SK-N-SH treated with all-trans-retinoic acid at 6 μM for 48 hours (cell line): ENCODE measurements around the gene FSIP1.

Experiments used
- ATAC-seq: fragments of 200-7000 bp; cut with Tn5 transposase; 3 replicates; pipeline ENCODE4 v1.9.1; 2020; ENCODE audit warnings: mild to moderate bottlenecking, moderate library complexity
- ARNTL ChIP-seq: fragments of 450-650 bp; formaldehyde crosslinking; IDR thresholded peaks from 2 replicates; pipeline ENCODE4 v1.5.0; 2020; ENCODE audit warnings: low read depth, mild to moderate bottlenecking, moderate library complexity, borderline replicate concordance
- BACH2 ChIP-seq: fragments of 250-450 bp; sonication (Bioruptor Pico); IDR thresholded peaks from 2 replicates; pipeline ENCODE4 v1.9.0; 2021; ENCODE audit warnings: mild to moderate bottlenecking, borderline replicate concordance
- CSDC2 ChIP-seq: fragments of 250-450 bp; sonication (Bioruptor Pico); IDR thresholded peaks from 2 replicates; pipeline ENCODE4 v1.5.0; 2020; ENCODE audit warnings: mild to moderate bottlenecking, moderate library complexity
- GLIS3 ChIP-seq: fragments of 250-450 bp; sonication (Bioruptor Pico); IDR thresholded peaks from 2 replicates; pipeline ENCODE4 v1.5.0; 2020; ENCODE audit warnings: mild to moderate bottlenecking, moderate library complexity
- ISL1 ChIP-seq: fragments of 250-450 bp; sonication (Bioruptor Pico); IDR thresholded peaks from 2 replicates; pipeline ENCODE4 v2.1.2; 2022; ENCODE audit warnings: mild to moderate bottlenecking, moderate library complexity
- OSR1 ChIP-seq: fragments of 250-450 bp; sonication (Bioruptor Pico); IDR thresholded peaks from 2 replicates; pipeline ENCODE4 v1.8.0; 2022; ENCODE audit warnings: moderate library complexity, mild to moderate bottlenecking, inconsistent platforms
- PATZ1 ChIP-seq: fragments of 250-450 bp; sonication (Bioruptor Pico); IDR thresholded peaks from 2 replicates; pipeline ENCODE4 v1.8.0; 2020; ENCODE audit warnings: mild to moderate bottlenecking, moderate library complexity, borderline replicate concordance
- PPARA ChIP-seq: fragments of 250-450 bp; sonication (Bioruptor Pico); IDR thresholded peaks from 2 replicates; pipeline ENCODE4 v1.5.0; 2020; ENCODE audit warnings: mild to moderate bottlenecking, borderline replicate concordance
- RARB ChIP-seq: fragments of 250-450 bp; sonication (Bioruptor Pico); IDR thresholded peaks from 2 replicates; pipeline ENCODE4 v1.8.0; 2021; ENCODE audit warnings: mild to moderate bottlenecking, moderate library complexity
- TCF4 ChIP-seq: fragments of 250-450 bp; sonication (Bioruptor Pico); IDR thresholded peaks from 2 replicates; pipeline ENCODE4 v1.8.0; 2021; ENCODE audit warnings: mild to moderate bottlenecking, moderate library complexity, borderline replicate concordance
- ZC3H10 ChIP-seq: fragments of 250-450 bp; sonication (Bioruptor Pico); IDR thresholded peaks from 2 replicates; pipeline ENCODE4 v1.5.1; 2021; ENCODE audit warnings: mild to moderate bottlenecking, moderate library complexity
- ZFP3 ChIP-seq: fragments of 250-450 bp; sonication (Bioruptor Pico); IDR thresholded peaks from 2 replicates; pipeline ENCODE4 v1.5.0; 2020; ENCODE audit warnings: mild to moderate bottlenecking, moderate library complexity
- ZFP30 ChIP-seq: fragments of 450-650 bp; formaldehyde crosslinking; IDR thresholded peaks from 2 replicates; pipeline ENCODE4 v1.5.0; 2022; ENCODE audit warnings: mild to moderate bottlenecking, moderate library complexity
- ZNF565 ChIP-seq: fragments of 450-650 bp; formaldehyde crosslinking; conservative IDR thresholded peaks from 2 replicates; pipeline ENCODE4 v1.5.0; 2020; ENCODE audit warnings: low read depth, mild to moderate bottlenecking, moderate library complexity
- ZNF8 ChIP-seq: fragments of 450-650 bp; formaldehyde crosslinking; IDR thresholded peaks from 2 replicates; pipeline ENCODE4 v1.5.0; 2020; ENCODE audit warnings: mild to moderate bottlenecking, moderate library complexity
- TF ChIP-seq, protein P1 (sequence below): fragments of 250-450 bp; sonication (Bioruptor Pico); IDR thresholded peaks from 2 replicates; pipeline ENCODE4 v1.8.0; 2021; ENCODE audit warnings: low read depth, mild to moderate bottlenecking, moderate library complexity, borderline replicate concordance
- TF ChIP-seq, protein P2 (sequence below): fragments of 250-450 bp; sonication (Bioruptor Pico); IDR thresholded peaks from 2 replicates; pipeline ENCODE4 v1.5.1; 2021; ENCODE audit warnings: mild to moderate bottlenecking, moderate library complexity

Gene FSIP1

GRCh38 chr15:39826975-39827374 lies 44.3 kb upstream of the FSIP1 start (continued):
- TF ChIP-seq RARB (no peak), ZNF8 (no peak), PPARA (CRISPR knock-in tag) (no peak), ISL1 (CRISPR knock-in tag) (no peak), ZFP3 (CRISPR knock-in tag) (no peak)
- TF ChIP-seq, protein P1, sequence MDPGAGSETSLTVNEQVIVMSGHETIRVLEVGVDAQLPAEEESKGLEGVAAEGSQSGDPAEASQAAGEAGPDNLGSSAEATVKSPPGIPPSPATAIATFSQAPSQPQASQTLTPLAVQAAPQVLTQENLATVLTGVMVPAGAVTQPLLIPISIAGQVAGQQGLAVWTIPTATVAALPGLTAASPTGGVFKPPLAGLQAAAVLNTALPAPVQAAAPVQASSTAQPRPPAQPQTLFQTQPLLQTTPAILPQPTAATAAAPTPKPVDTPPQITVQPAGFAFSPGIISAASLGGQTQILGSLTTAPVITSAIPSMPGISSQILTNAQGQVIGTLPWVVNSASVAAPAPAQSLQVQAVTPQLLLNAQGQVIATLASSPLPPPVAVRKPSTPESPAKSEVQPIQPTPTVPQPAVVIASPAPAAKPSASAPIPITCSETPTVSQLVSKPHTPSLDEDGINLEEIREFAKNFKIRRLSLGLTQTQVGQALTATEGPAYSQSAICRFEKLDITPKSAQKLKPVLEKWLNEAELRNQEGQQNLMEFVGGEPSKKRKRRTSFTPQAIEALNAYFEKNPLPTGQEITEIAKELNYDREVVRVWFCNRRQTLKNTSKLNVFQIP: no peak

DNA sequence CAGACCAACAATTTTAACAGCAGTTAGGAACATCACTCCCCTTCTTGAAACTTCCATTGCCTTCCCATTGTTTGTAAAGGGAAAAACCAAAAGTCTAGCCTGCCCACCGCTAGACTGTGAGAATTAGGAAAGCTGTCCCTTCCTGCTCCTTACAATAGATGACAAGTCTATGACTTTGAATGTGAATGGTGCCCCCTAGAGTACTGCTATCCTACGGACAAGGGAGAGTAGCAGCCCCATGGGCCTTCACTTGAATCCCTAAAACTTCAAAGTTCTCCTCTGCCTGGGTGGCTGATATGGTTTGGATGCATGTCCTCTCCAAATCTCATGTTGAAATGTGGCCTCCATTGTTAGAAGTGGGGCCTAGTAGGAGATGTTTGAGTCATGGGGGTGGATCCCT lies 41.0 kb upstream of the FSIP1 start:
- no peak for ATAC-seq
- TF ChIP-seq, protein P2, sequence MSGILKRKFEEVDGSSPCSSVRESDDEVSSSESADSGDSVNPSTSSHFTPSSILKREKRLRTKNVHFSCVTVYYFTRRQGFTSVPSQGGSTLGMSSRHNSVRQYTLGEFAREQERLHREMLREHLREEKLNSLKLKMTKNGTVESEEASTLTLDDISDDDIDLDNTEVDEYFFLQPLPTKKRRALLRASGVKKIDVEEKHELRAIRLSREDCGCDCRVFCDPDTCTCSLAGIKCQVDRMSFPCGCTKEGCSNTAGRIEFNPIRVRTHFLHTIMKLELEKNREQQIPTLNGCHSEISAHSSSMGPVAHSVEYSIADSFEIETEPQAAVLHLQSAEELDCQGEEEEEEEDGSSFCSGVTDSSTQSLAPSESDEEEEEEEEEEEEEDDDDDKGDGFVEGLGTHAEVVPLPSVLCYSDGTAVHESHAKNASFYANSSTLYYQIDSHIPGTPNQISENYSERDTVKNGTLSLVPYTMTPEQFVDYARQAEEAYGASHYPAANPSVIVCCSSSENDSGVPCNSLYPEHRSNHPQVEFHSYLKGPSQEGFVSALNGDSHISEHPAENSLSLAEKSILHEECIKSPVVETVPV (CRISPR knock-in tag): no peak

DNA sequence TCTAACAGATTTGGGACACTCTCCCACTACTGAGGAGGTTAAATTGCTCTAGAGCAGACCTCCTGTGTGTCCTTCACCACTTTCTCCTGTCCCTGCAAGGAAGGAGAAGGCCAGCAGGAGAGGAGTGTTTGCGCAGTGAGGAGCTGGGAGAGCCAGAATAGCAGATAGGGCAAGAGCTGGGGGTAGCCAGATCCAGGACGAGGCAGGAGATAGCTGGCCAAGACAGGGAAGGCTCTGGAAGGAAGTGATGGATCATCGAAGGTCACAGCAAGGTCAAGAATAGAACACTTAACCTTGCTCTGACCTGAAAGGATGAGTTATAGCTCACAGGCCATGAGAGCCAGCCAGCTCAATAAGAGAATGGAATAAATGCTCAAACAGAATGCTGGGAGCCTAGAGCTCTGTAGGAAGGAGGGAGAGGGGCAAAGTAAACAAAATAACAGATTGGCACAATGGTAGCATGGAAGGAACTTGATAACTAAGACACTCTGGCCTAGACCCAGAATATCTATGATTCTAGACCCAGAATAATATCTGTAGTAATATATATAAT lies 37.5 kb upstream of the FSIP1 start:
- TF ChIP-seq ZNF8 (no peak), CSDC2 (CRISPR knock-in tag) (no peak), ZC3H10 (CRISPR knock-in tag) (no peak), ZNF565 (no peak), RARB (no peak), TCF4 (CRISPR knock-in tag) (no peak), OSR1 (CRISPR knock-in tag) (no peak), GLIS3 (CRISPR knock-in tag) (no peak)
- TF ChIP-seq, protein P2 (CRISPR knock-in tag): no peak
- TF ChIP-seq, protein P1: no peak
- TF ChIP-seq, all 23 proteins: peak for 0
- no peak; the same call in 1 of the 3 replicates for ATAC-seq

DNA sequence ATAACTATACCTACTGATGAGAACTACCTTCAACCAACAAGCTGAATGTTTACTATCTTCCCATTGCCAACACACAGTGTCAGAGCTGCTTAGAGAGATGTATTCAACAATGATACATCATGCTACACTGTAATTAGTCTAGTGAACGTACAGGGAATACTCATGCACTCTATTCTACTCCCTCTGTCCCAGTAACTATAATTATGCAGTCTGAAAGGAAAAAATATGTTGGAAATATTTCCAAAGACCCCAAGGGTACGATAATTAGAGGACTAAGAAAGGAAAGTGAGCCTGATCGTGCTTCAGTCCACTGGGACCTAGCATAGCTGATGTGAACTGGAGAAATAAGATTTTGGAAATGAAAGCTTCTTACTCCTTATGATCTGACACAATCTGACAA lies 36.9 kb upstream of the FSIP1 start:
- ATAC-seq: no peak
- TF ChIP-seq TCF4 (CRISPR knock-in tag): no peak
- TF ChIP-seq, protein P2 (CRISPR knock-in tag): no peak
- TF ChIP-seq PATZ1: no peak
- no peak for TF ChIP-seq ARNTL (CRISPR knock-in tag)
- no peak for TF ChIP-seq ZNF565
- TF ChIP-seq ZC3H10 (CRISPR knock-in tag): no peak
- no peak for TF ChIP-seq BACH2 (CRISPR knock-in tag)
- TF ChIP-seq PPARA (CRISPR knock-in tag): no peak
- TF ChIP-seq GLIS3 (CRISPR knock-in tag): no peak
- TF ChIP-seq ZFP30 (CRISPR knock-in tag): no peak
